ENCODE measurements around the gene SRRM4. TPM values are rescaled to one million over a fixed set of nuclear protein-coding genes. Genes with fewer than 3 reads are reported as not detected.

The SRRM4 gene
- total and polyA plus RNA-seq, 3 donors from 2014 or later, result 0.37 to 1.4 (median 0.79) TPM

GRCh38 chr12:119090276-119090675 lies 108.9 kb downstream of the SRRM4 start:
- Histone ChIP-seq H3K27ac (no peak overlapping the region), H3K36me3 (ENCODE audit: low read depth, missing control alignments) (no peaks in the 10 kb centered on the region), H3K9me3 (no peaks in the 10 kb centered on the region), H3K4me3 (no peak overlapping the region), H3K4me1 (no peaks in the 10 kb centered on the region), H3K27me3 (no peaks in the 10 kb centered on the region)
- intact Hi-C loops (cut with DNase I; ENCODE audit: low total_unique reads), result no loop called here
- 28% methylated on average over 1 of the region's 1 CpG; no CpG with 5 or more reads in 1 of the 2 donors for WGBS, 2 donors
- DNase-seq, result no peak
- TF ChIP-seq CTCF (IDR thresholded peaks at IDR 0.05) (no peak), POLR2A (IDR thresholded peaks at IDR 0.05) (no peak)

GRCh38 chr12:119090865-119091264 lies 109.5 kb downstream of the SRRM4 start:
- WGBS, 2 donors, result 27 to 45% methylated on average over 3 of the region's 3 CpGs
- H3K27ac ChIP-seq, result no peak overlapping the region
- H3K27me3 ChIP-seq, result no peaks in the 10 kb centered on the region
- TF ChIP-seq CTCF (IDR thresholded peaks at IDR 0.05), result no peak
- TF ChIP-seq POLR2A (IDR thresholded peaks at IDR 0.05), result no peak
- no peaks in the 10 kb centered on the region for H3K9me3 ChIP-seq
- H3K4me1 ChIP-seq, result no peaks in the 10 kb centered on the region
- no peak for DNase-seq
- no peak overlapping the region for H3K4me3 ChIP-seq
- intact Hi-C loops (cut with DNase I; ENCODE audit: low total_unique reads), result no loop called here
- H3K36me3 ChIP-seq (ENCODE audit: low read depth, missing control alignments), result no peaks in the 10 kb centered on the region

GRCh38 chr12:119096429-119097202 lies 115.3 kb downstream of the SRRM4 start:
- no peak overlapping the region for H3K4me3 ChIP-seq
- no peaks in the 10 kb centered on the region for H3K4me1 ChIP-seq
- intact Hi-C loops (cut with DNase I; ENCODE audit: low total_unique reads), result no loop called here
- WGBS, 2 donors, result 40 to 53% methylated on average over 8 to 11 of the region's 11 CpGs
- no peak for DNase-seq
- TF ChIP-seq CTCF (IDR thresholded peaks at IDR 0.05) (no peak), POLR2A (IDR thresholded peaks at IDR 0.05) (no peak)
- H3K27me3 ChIP-seq, result no peaks in the 10 kb centered on the region
- no peaks in the 10 kb centered on the region for H3K36me3 ChIP-seq (ENCODE audit: low read depth, missing control alignments)
- H3K27ac ChIP-seq, result no peak overlapping the region
- no peaks in the 10 kb centered on the region for H3K9me3 ChIP-seq

- whole genome bisulfite sequencing, 2 donors, result 71 to 73% methylated on average over 3 of the region's 3 CpGs
- Histone ChIP-seq H3K27me3 (no peaks in the 10 kb centered on the region), H3K4me1 (no peaks in the 10 kb centered on the region), H3K4me3 (no peak overlapping the region), H3K36me3 (ENCODE audit: low read depth, missing control alignments) (no peaks in the 10 kb centered on the region), H3K27ac (no peak overlapping the region), H3K9me3 (no peaks in the 10 kb centered on the region)
- DNase-seq, result no peak
- intact Hi-C loops (cut with DNase I; ENCODE audit: low total_unique reads), result no loop called here
- no peak for TF ChIP-seq POLR2A (IDR thresholded peaks at IDR 0.05)
- no peak for TF ChIP-seq CTCF (IDR thresholded peaks at IDR 0.05)
Measured at GRCh38 chr12:119100933-119101332, 119.6 kb downstream of the SRRM4 start.

- WGBS, 2 donors, result 89 to 90% methylated on average over 4 of the region's 4 CpGs
- H3K4me1 ChIP-seq, result no peaks in the 10 kb centered on the region
- H3K9me3 ChIP-seq, result no peaks in the 10 kb centered on the region
- no peaks in the 10 kb centered on the region for H3K36me3 ChIP-seq (ENCODE audit: low read depth, missing control alignments)
- no peak overlapping the region for H3K27ac ChIP-seq
- TF ChIP-seq POLR2A (IDR thresholded peaks at IDR 0.05), result no peak
- no peak for TF ChIP-seq CTCF (IDR thresholded peaks at IDR 0.05)
- no peak overlapping the region for H3K4me3 ChIP-seq
- no peak for DNase-seq
- intact Hi-C loops (cut with DNase I; ENCODE audit: low total_unique reads), result no loop called here
- no peaks in the 10 kb centered on the region for H3K27me3 ChIP-seq
Measured at GRCh38 chr12:119102274-119102673, 120.9 kb downstream of the SRRM4 start.

All from testis (tissue), 3 donors.